HT1080 (cell line): ENCODE data around the gene SLC29A2. TPM values are rescaled to one million over a fixed set of nuclear protein-coding genes. Genes with fewer than 3 reads are reported as not detected.
"Not testable (repeated sequence)": the region's sequence is repeated elsewhere in the genome, so short reads cannot be mapped to it uniquely, and the experiment has no call there.

Experiments
- DNase-seq: peaks from one replicate; pipeline ENCODE4 v3.0.0-alpha.2; 2015; ENCODE audit warnings: low read depth
- total RNA-seq: library from RNA; depleted of rRNA; stranded (reverse); fragments of >200 nt; shearing (Covaris generic); gene quantifications from 2 replicates; pipeline ENCODE4 v1.2.3, GENCODE V29; 2014

Gene SLC29A2
- total RNA-seq, 1 experiment from 2014 or later: 0.68 TPM

GRCh38 chr11:66350560-66351235 is 20.9 kb downstream of the SLC29A2 start:
- not testable (repeated sequence) for DNase-seq

GRCh38 chr11:66349084-66349386 is 22.5 kb downstream of the SLC29A2 start:
- no peak for DNase-seq

- peak; percentile 93 for DNase-seq
Observed at GRCh38 chr11:66347425-66348276, 23.9 kb downstream of the SLC29A2 start, which contains the start of gene B4GAT1. TSS of gene B4GAT1 (minus strand) at chr11:66347629. CDS start at chr11:66347545, 84 bp downstream.

GRCh38 chr11:66346476-66347424 is 24.8 kb downstream of the SLC29A2 start:
- DNase-seq: no peak

GRCh38 chr11:66345316-66345649 is 26.3 kb downstream of the SLC29A2 start:
- no peak for DNase-seq

GRCh38 chr11:66344550-66345315 is 26.8 kb downstream of the SLC29A2 start, which contains the start of gene BRMS1:
TSS of gene BRMS1 (minus strand) at chr11:66345104. CDS start at chr11:66342234, 2,870 bp downstream.
- peak; percentile 92 for DNase-seq

GRCh38 chr11:66343176-66343575 is 28.4 kb downstream of the SLC29A2 start:
- DNase-seq: no peak

GRCh38 chr11:66341502-66342126 is 29.9 kb downstream of the SLC29A2 start:
- DNase-seq: no peak

- no peak for DNase-seq
Observed at GRCh38 chr11:66340596-66341501, 30.7 kb downstream of the SLC29A2 start.

- no peak for DNase-seq
Observed at GRCh38 chr11:66339686-66340483, 31.7 kb downstream of the SLC29A2 start.

GRCh38 chr11:66339162-66339675 is 32.3 kb downstream of the SLC29A2 start:
- peak; percentile 28 for DNase-seq

GRCh38 chr11:66338276-66339161 is 33.0 kb downstream of the SLC29A2 start:
- no peak for DNase-seq

GRCh38 chr11:66337103-66337899 is 34.3 kb downstream of the SLC29A2 start:
- DNase-seq: peak; percentile 38

GRCh38 chr11:66336234-66337102 is 35.1 kb downstream of the SLC29A2 start, which contains the start of gene RIN1:
TSS of gene RIN1 (minus strand) at chr11:66336434. CDS start at chr11:66336402, 32 bp downstream.
- peak; percentile 99 for DNase-seq
